Upper lobe of left lung (tissue), 4 donors: Measurements from ENCODE around the gene RETNLB.

ENCODE experiments used
- CTCF ChIP-seq, 6 experiments: fragments of 450-650 bp in 4 of 6; fragments of 200-600 bp in 2 of 6; sonication (generic) in 2 of 6; IDR thresholded peaks; one replicate each; pipeline ENCODE4 v1.5.1; 2016 to 2019; ENCODE audit warnings: antibody characterized with exemption in 6 of 6
- EP300 ChIP-seq, 4 donors: sonication (generic); formaldehyde crosslinking; IDR thresholded peaks; one replicate each; pipeline ENCODE4 v1.5.1; 2017; ENCODE audit warnings: antibody characterized with exemption in 4 of 4, control low read depth in 2 of 4

- no peak for TF ChIP-seq CTCF (IDR thresholded peaks at IDR 0.05)
- no peak for TF ChIP-seq EP300 (IDR thresholded peaks at IDR 0.05)
These were observed 14.3 kb downstream of the RETNLB start for GRCh38 chr3:108742929-108743328.
